ENCODE data around the gene IFIH1. TPM values are rescaled to one million over a fixed set of nuclear protein-coding genes. Genes with fewer than 3 reads are reported as not detected.

The IFIH1 gene
- polyA plus RNA-seq, 1 of the 3 experiments (the other 2 are of a cell fraction) = 1.0 TPM

DNA sequence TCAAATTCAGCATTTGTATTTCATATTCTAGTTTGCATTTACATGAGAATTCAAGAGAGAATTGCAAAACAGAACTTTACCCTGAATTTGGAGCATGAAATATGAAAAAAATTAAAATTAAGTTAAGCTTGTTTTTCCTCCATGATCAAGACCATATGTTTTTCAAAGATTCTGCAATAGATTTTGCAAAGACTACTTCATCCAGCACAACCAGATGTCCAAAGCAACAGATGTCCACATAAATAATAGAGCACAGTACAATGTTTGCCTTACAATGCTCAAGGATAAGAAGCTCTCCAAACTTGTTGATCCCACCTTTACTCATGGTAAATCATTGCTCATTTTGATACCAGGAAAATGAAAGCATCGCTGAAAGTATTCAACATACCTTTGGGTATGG is 100.9 kb downstream of the IFIH1 start:
- CTCF ChIA-PET = interaction anchor here (1.0 to 1.2 kb wide), 2 partner anchors 72 to 80 kb away, joined by 3 read pairs; no protein-coding TSS in a partner anchor
- Histone ChIP-seq H3K4me1 (ENCODE audit: control insufficient read depth in 1 of 2, insufficient read depth in 2 of 2, low read depth in 1 of 2, low read length in 1 of 2) (peaks cover 0 to 6% of the 10 kb centered on the region in 2 experiments; a peak in 2 of 4 replicates), H3K36me3 (replicated peaks in 1 of 2; ENCODE audit: control insufficient read depth in 1 of 2, insufficient read depth in 2 of 2, low read length in 1 of 2) (peaks cover 47 to 76% of the 10 kb centered on the region in 2 experiments), H3K27me3 (ENCODE audit: insufficient read depth) (no peaks in the 10 kb centered on the region), H3K79me2 (ENCODE audit: insufficient read depth) (no peaks in the 10 kb centered on the region), H3K9me2 (no peaks in the 10 kb centered on the region), H3K9ac (no peak overlapping the region), H3K27ac (ENCODE audit: low read depth in 2 of 2, low read length in 1 of 2) (no peak overlapping the region; a peak in 1 of 4 replicates), H3F3A (replicated peaks; ENCODE audit: insufficient read depth) (peaks cover 10% of the 10 kb centered on the region), H3K4me3 (ENCODE audit: low read depth in 2 of 2, low read length in 1 of 2) (no peak overlapping the region), H3K4me2 (no peak overlapping the region), H2AFZ (ENCODE audit: low read depth) (no peak overlapping the region), H3K9me3 (no peaks in the 10 kb centered on the region), H4K20me1 (ENCODE audit: insufficient read depth) (no peaks in the 10 kb centered on the region)
- TF ChIP-seq YY1 (IDR thresholded peaks at IDR 0.05; ENCODE audit: low read depth) (no peak), JUND (IDR thresholded peaks at IDR 0.05) (no peak), EP300 (IDR thresholded peaks at IDR 0.05; ENCODE audit: borderline replicate concordance in 1 of 2, low read depth in 1 of 2, low read length in 1 of 2) (no peak), TCF12 (IDR thresholded peaks at IDR 0.05) (peak; percentile 89), MXI1 (IDR thresholded peaks at IDR 0.05; ENCODE audit: low read depth, low read length) (no peak), POLR2AphosphoS5 (IDR thresholded peaks at IDR 0.05; ENCODE audit: low read depth, low read length) (peak; percentile 55; the same call in 1 of the 2 replicates)
- TF ChIP-seq, protein P1, sequence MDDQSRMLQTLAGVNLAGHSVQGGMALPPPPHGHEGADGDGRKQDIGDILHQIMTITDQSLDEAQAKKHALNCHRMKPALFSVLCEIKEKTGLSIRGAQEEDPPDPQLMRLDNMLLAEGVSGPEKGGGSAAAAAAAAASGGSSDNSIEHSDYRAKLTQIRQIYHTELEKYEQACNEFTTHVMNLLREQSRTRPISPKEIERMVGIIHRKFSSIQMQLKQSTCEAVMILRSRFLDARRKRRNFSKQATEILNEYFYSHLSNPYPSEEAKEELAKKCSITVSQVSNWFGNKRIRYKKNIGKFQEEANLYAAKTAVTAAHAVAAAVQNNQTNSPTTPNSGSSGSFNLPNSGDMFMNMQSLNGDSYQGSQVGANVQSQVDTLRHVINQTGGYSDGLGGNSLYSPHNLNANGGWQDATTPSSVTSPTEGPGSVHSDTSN (IDR thresholded peaks at IDR 0.05) = 0 out of 2 replicates have a peak, but pooled peaks have one; percentile 16
- DNase-seq = peak; percentile 8
- POLR2A ChIA-PET = no interaction called here
- 71% methylated on average over 1 of the region's 1 CpG for WGBS (ENCODE audit: low lambda C conversion rate)

Other genes with a start within 250 kb of the IFIH1 start
- gene DPP4, start 244.5 kb downstream of the IFIH1 start, polyA plus RNA-seq (2012; rRNA removed) = 4.8 and 5.0 TPM in 2 replicates
- gene GCG, start 166.4 kb downstream of the IFIH1 start, polyA plus RNA-seq (2012; rRNA removed) = not detected in 2 replicates
- 36.9 and 57.8 TPM in 2 replicates for gene FAP, start 75.2 kb downstream of the IFIH1 start, polyA plus RNA-seq (2012; rRNA removed)
- 12.2 and 16.3 TPM in 2 replicates for gene GCA, start 25.4 kb upstream of the IFIH1 start, polyA plus RNA-seq (2012; rRNA removed)

Data from SK-N-SH (cell line).